HG03066 (cell line): ENCODE results near the gene METAP1D.

ENCODE experiments used
- ATAC-seq: cut with Tn5 transposase; IDR thresholded peaks from one replicate; pipeline ENCODE4 v1.9.1; 2021; ENCODE audit warnings: low read depth; ENCODE audit not compliant: unreplicated experiment

METAP1D gene

GRCh38 chr2:172128484-172128883 is 128.7 kb downstream of the METAP1D start:
- ATAC-seq = no peak

GRCh38 chr2:172129404-172129803 is 129.7 kb downstream of the METAP1D start:
- ATAC-seq = no peak
